HG02970 (cell line): ENCODE results near the gene SQSTM1.

Source experiments
- ATAC-seq: cut with Tn5 transposase; IDR thresholded peaks from one replicate; pipeline ENCODE4 v1.9.1; 2021; ENCODE audit warnings: mild to moderate bottlenecking, moderate library complexity, moderate number of reproducible peaks; ENCODE audit not compliant: unreplicated experiment, low FRiP score

SQSTM1 gene

GRCh38 chr5:179887095-179887494 is 66.4 kb downstream of the SQSTM1 start:
- no peak for ATAC-seq
